HCT116 (cell line): ENCODE data around the gene ABLIM1. TPM values are rescaled to one million over a fixed set of nuclear protein-coding genes. Genes with fewer than 3 reads are reported as not detected.

ENCODE experiments used
- ATAC-seq: fragments of 200-7000 bp; cut with Tn5 transposase; 2 replicates; pipeline ENCODE4 v1.9.1; 2020; ENCODE audit warnings: mild to moderate bottlenecking, moderate library complexity
- BruUV-seq: library from RNA; stranded (reverse); fragments of 400-500 nt; replicated peaks from 2 replicates; lab custom pipeline; 2021; lab: Mats Ljungman, UMichigan
- CTCF ChIA-PET: fragments of 300-600 bp; sonication (Branson Sonifier 250); formaldehyde crosslinking; loops from one replicate; lab custom pipeline; 2021; ENCODE audit warnings: antibody characterized with exemption; lab: Charles Lee
- POLR2A ChIA-PET: fragments of 300-600, 350-600 bp; sonication (Branson Sonifier 250); formaldehyde crosslinking; loops from one replicate; lab custom pipeline; 2021; ENCODE audit warnings: antibody characterized with exemption; lab: Charles Lee
- RAD21 ChIA-PET, 2 experiments: fragments of 300-600 bp; sonication (Branson Sonifier 250); formaldehyde crosslinking; loops; one replicate each; lab custom pipeline; 2023; ENCODE audit warnings: low total read pairs in 2 of 2; ENCODE audit not compliant: uncharacterized antibody in 2 of 2, unreplicated experiment in 2 of 2, low non-redundant PET in 1 of 2; lab: Charles Lee
- DNase-seq: peaks from one replicate; pipeline ENCODE4 v3.0.0-alpha.2; 2010; ENCODE audit warnings: low read depth, low spot score
- H2AFZ ChIP-seq: fragments of 200-600 bp; shearing (Covaris generic), sonication (generic); 2 replicates; pipeline ENCODE4 v1.6.1; 2017; ENCODE audit warnings: low read depth, mixed run types, mixed read lengths, antibody characterized with exemption, low read length; ENCODE audit not compliant: poor library complexity, severe bottlenecking
- H3K27ac ChIP-seq: 2 replicates; pipeline ENCODE4 v1.5.1; 2012; ENCODE audit warnings: low read depth, low read length
- H3K27me3 ChIP-seq: fragments of 200-600 bp; sonication (generic); 2 replicates; pipeline ENCODE4 v1.6.1; 2016; ENCODE audit warnings: mixed run types, low read length, mixed read lengths; ENCODE audit not compliant: insufficient read depth
- H3K36me3 ChIP-seq, 2 experiments: fragments of 200-500 bp in 1 of 2; fragments of 200-600 bp in 1 of 2; sonication (Bioruptor generic) in 1 of 2; sonication (generic) in 1 of 2; 2 replicates each; pipeline versions ENCODE4 v1.5.1 to v1.6.1; 2014 to 2016; ENCODE audit warnings: low read length in 2 of 2, inconsistent platforms in 1 of 2, mixed read lengths in 1 of 2, mixed run types in 1 of 2; ENCODE audit not compliant: insufficient read depth in 2 of 2, control insufficient read depth in 1 of 2
- H3K4me1 ChIP-seq, 2 experiments: fragments of 200-600 bp in 1 of 2; sonication (generic) in 1 of 2; 2 replicates each; pipeline versions ENCODE4 v1.5.1 to v1.6.1; 2012 to 2017; ENCODE audit warnings: low read length in 2 of 2, inconsistent platforms in 1 of 2, mild to moderate bottlenecking in 1 of 2, mixed read lengths in 1 of 2, mixed run types in 1 of 2, moderate library complexity in 1 of 2; ENCODE audit not compliant: insufficient read depth in 2 of 2, control insufficient read depth in 1 of 2
- H3K4me2 ChIP-seq: fragments of 200-600 bp; sonication (generic); 2 replicates; pipeline ENCODE4 v1.6.1; 2017; ENCODE audit warnings: mixed run types, low read length, mixed read lengths
- H3K4me3 ChIP-seq, 2 experiments: fragments of 200-600 bp in 1 of 2; sonication (generic) in 1 of 2; replicated peaks in 1 of 2; 2 replicates each; pipeline ENCODE4 v1.5.1; 2011 to 2016; ENCODE audit warnings: low read length in 2 of 2, control low read depth in 1 of 2, low read depth in 1 of 2, mild to moderate bottlenecking in 1 of 2, mixed read lengths in 1 of 2, mixed run types in 1 of 2
- H3K79me2 ChIP-seq: fragments of 200-600 bp; sonication (generic); 2 replicates; pipeline ENCODE4 v1.6.1; 2017; ENCODE audit warnings: mild to moderate bottlenecking, mixed run types, low read length, moderate library complexity, mixed read lengths; ENCODE audit not compliant: insufficient read depth
- H3K9ac ChIP-seq: fragments of 200-600 bp; sonication (generic); 2 replicates; pipeline ENCODE4 v1.6.1; 2016; ENCODE audit warnings: low read length, mixed read lengths
- H3K9me2 ChIP-seq: fragments of 200-600 bp; sonication (generic), shearing (Covaris generic); 2 replicates; pipeline ENCODE4 v1.6.1; 2017; ENCODE audit warnings: mixed run types, mild to moderate bottlenecking, moderate library complexity; ENCODE audit not compliant: insufficient read depth
- H3K9me3 ChIP-seq, 2 experiments: fragments of 200-500 bp in 1 of 2; fragments of 200-600 bp in 1 of 2; sonication (Bioruptor generic) in 1 of 2; sonication (generic) in 1 of 2; 2 replicates each; pipeline ENCODE4 v1.6.1; 2014 to 2017; ENCODE audit warnings: low read length in 2 of 2, mixed read lengths in 2 of 2, inconsistent platforms in 1 of 2, low read depth in 1 of 2, mild to moderate bottlenecking in 1 of 2, mixed run types in 1 of 2, moderate library complexity in 1 of 2; ENCODE audit not compliant: control insufficient read depth in 1 of 2, insufficient read depth in 1 of 2
- H4K20me1 ChIP-seq: fragments of 200-600 bp; sonication (generic), shearing (Covaris generic); 2 replicates; pipeline ENCODE4 v1.6.1; 2017; ENCODE audit warnings: mixed run types, mild to moderate bottlenecking, moderate library complexity; ENCODE audit not compliant: insufficient read depth
- CBX3 ChIP-seq: IDR thresholded peaks from 2 replicates; pipeline ENCODE4 v1.6.1; 2012; ENCODE audit warnings: low read depth
- CEBPB ChIP-seq: IDR thresholded peaks from 2 replicates; pipeline ENCODE4 v1.6.1; 2012; ENCODE audit warnings: low read depth
- EGR1 ChIP-seq: IDR thresholded peaks from 2 replicates; pipeline ENCODE4 v1.6.1; 2012; ENCODE audit warnings: low read depth
- EZH2phosphoT487 ChIP-seq: fragments of 200-600 bp; IDR thresholded peaks from 2 replicates; pipeline ENCODE4 v1.6.1; 2018; ENCODE audit warnings: antibody characterized with exemption, borderline replicate concordance
- FOSL1 ChIP-seq: IDR thresholded peaks from 2 replicates; pipeline ENCODE4 v1.6.1; 2012; ENCODE audit warnings: low read depth
- JUND ChIP-seq: IDR thresholded peaks from 2 replicates; pipeline ENCODE4 v1.6.1; 2012
- MAX ChIP-seq: IDR thresholded peaks from 2 replicates; pipeline ENCODE4 v1.6.1; 2012
- POLR2AphosphoS5 ChIP-seq: IDR thresholded peaks from 2 replicates; pipeline ENCODE4 v1.6.1; 2011; ENCODE audit warnings: mild to moderate bottlenecking, low read depth, low read length, moderate library complexity
- REST ChIP-seq: IDR thresholded peaks from 2 replicates; pipeline ENCODE4 v1.6.1; 2012; ENCODE audit warnings: low read depth
- SIN3A ChIP-seq: IDR thresholded peaks from 2 replicates; pipeline ENCODE4 v1.6.1; 2012; ENCODE audit warnings: low read depth
- SP1 ChIP-seq: IDR thresholded peaks from 2 replicates; pipeline ENCODE4 v1.6.1; 2012; ENCODE audit warnings: low read depth
- TCF7L2 ChIP-seq: IDR thresholded peaks from 2 replicates; pipeline ENCODE4 v1.7.0; 2011; ENCODE audit warnings: borderline replicate concordance, inconsistent platforms; ENCODE audit not compliant: insufficient read depth, insufficient read length; ENCODE audit errors: extremely low read depth
- YY1 ChIP-seq: IDR thresholded peaks from 2 replicates; pipeline ENCODE4 v1.6.1; 2011; ENCODE audit warnings: low read length, low read depth, moderate library complexity, mild to moderate bottlenecking; ENCODE audit not compliant: insufficient replicate concordance; ENCODE audit errors: extremely low read depth
- ZFX ChIP-seq: fragments of 450-650 bp; IDR thresholded peaks from 2 replicates; pipeline ENCODE4 v1.6.1; 2017
- intact Hi-C: fragments of 100-400 bp; cut with micrococcal nuclease; formaldehyde crosslinking; loops from 2 replicates; pipeline ENCODE4 v1.10.0; 2022
- total RNA-seq: library from RNA; stranded (reverse); gene quantifications from one replicate; pipeline ENCODE4 v1.2.1, GENCODE V29; 2021; ENCODE audit not compliant: unreplicated experiment

ABLIM1 gene
- total RNA-seq, 1 experiment from 2014 or later: 96.2 TPM

- no peak for TF ChIP-seq ZFX
- TF ChIP-seq CBX3: no peak
Observed at GRCh38 chr10:114634609-114634979, 23.5 kb downstream of the ABLIM1 start (continued).

GRCh38 chr10:114632869-114633715 lies 25.0 kb downstream of the ABLIM1 start:
- CTCF ChIA-PET: interaction anchor here (1.1 kb wide), 1 partner anchor 162 kb away, joined by 3 read pairs; no protein-coding TSS in a partner anchor
- Histone ChIP-seq H3K36me3 (no peaks in the 10 kb centered on the region), H3K4me2 (peak overlapping the region; percentile 97), H4K20me1 (no peaks in the 10 kb centered on the region), H3K4me1 (peaks cover 39 to 54% of the 10 kb centered on the region in 2 experiments)
- peak; percentile 51; the same call in 1 of the 2 replicates for TF ChIP-seq CEBPB
- no peak for TF ChIP-seq YY1
- no peak for TF ChIP-seq TCF7L2
- peak; percentile 72 for TF ChIP-seq FOSL1
- peak; percentile 31 for TF ChIP-seq MAX
- peak; percentile 65 for TF ChIP-seq JUND
- TF ChIP-seq POLR2AphosphoS5: peak; percentile 24; the same call in 1 of the 2 replicates
- no peak for TF ChIP-seq EZH2phosphoT487
- TF ChIP-seq SIN3A: 0 out of 2 replicates have a peak, but pooled peaks have one; percentile 32
- peak; percentile 59; the same call in 1 of the 2 replicates for TF ChIP-seq CBX3
- no peak for TF ChIP-seq REST
- TF ChIP-seq SP1: peak; percentile 64
- no peak for TF ChIP-seq EGR1
- TF ChIP-seq, all 23 proteins: peak for 8
- intact Hi-C loops: loop anchor here (10.0 kb wide), 1 partner anchor 152 kb away; no protein-coding TSS in a partner anchor
- Histone ChIP-seq H3K27me3 (peaks cover 14% of the 10 kb centered on the region; the same call in 1 of the 2 replicates), H3K9me3 (no peaks in the 10 kb centered on the region), H3K9ac (peak overlapping the region; percentile 42), H3K79me2 (no peaks in the 10 kb centered on the region), H3K9me2 (no peaks in the 10 kb centered on the region), H2AFZ (peak overlapping the region; percentile 98), H3K27ac (no peak overlapping the region; the same call in 1 of the 2 replicates), H3K4me3 (peak overlapping the region; percentile 49 to 65)
- ChIA-PET POLR2A (interaction anchor here (0.7 kb wide), 1 partner anchor 9 kb away, joined by 4 read pairs; no protein-coding TSS in a partner anchor), RAD21 (interaction anchor here (0.5 to 0.7 kb wide), 3 partner anchors 44 to 80 kb away, joined by 3 to 5 read pairs (median 5); no protein-coding TSS in a partner anchor)
- ATAC-seq: peak; percentile 77
- BruUV-seq: no TSS peak
- peak; percentile 59 for DNase-seq
